Naive thymus-derived CD4-positive, alpha-beta T cell (primary cell): ENCODE measurements around the gene TRIM61. TPM values are rescaled to one million over a fixed set of nuclear protein-coding genes. Genes with fewer than 3 reads are reported as not detected.
"Not testable (repeated sequence)": the region's sequence is repeated elsewhere in the genome, so short reads cannot be mapped to it uniquely, and the experiment has no call there.

Experiments
- ATAC-seq: fragments of 150-1000 bp; cut with Tn5 transposase; 2 replicates; pipeline ENCODE4 v1.10.0; 2021; ENCODE audit warnings: mild to moderate bottlenecking, moderate library complexity
- CTCF ChIA-PET: fragments of 350-600 bp; sonication (Branson Sonifier 250); formaldehyde crosslinking; loops from one replicate; lab custom pipeline; 2021; ENCODE audit warnings: antibody characterized with exemption; lab: Charles Lee
- POLR2A ChIA-PET: fragments of 350-600 bp; sonication (Branson Sonifier 250); formaldehyde crosslinking; loops from one replicate; lab custom pipeline; 2021; ENCODE audit warnings: antibody characterized with exemption, inconsistent platforms; lab: Charles Lee
- DNase-seq, 9 donors: peaks; one replicate each; pipeline versions ENCODE4 v3.0.0 to v3.0.0-alpha.2; 2020 to 2022; ENCODE audit warnings: mixed read lengths in 1 of 9
- H3K27ac ChIP-seq: one replicate; pipeline ENCODE4 v1.7.0; 2013; ENCODE audit warnings: mild to moderate bottlenecking, low read depth, low read length, moderate library complexity
- H3K27me3 ChIP-seq, 2 donors: one replicate each; pipeline ENCODE4 v1.7.0; 2013; ENCODE audit warnings: low read length in 2 of 2, mild to moderate bottlenecking in 2 of 2, moderate library complexity in 2 of 2; ENCODE audit not compliant: control insufficient read depth in 2 of 2, insufficient read depth in 2 of 2
- H3K36me3 ChIP-seq, 3 experiments: 1 replicate in 2 of 3; 2 replicates in 1 of 3; pipeline ENCODE4 v1.7.0; 2013; ENCODE audit warnings: low read length in 3 of 3, mild to moderate bottlenecking in 3 of 3, moderate library complexity in 1 of 3; ENCODE audit not compliant: insufficient read depth in 3 of 3, control insufficient read depth in 2 of 3
- H3K4me1 ChIP-seq, 2 donors: one replicate each; pipeline ENCODE4 v1.7.0; 2013; ENCODE audit warnings: low read length in 2 of 2, mild to moderate bottlenecking in 2 of 2, moderate library complexity in 1 of 2; ENCODE audit not compliant: control insufficient read depth in 2 of 2, insufficient read depth in 2 of 2
- H3K4me3 ChIP-seq: 2 replicates; pipeline ENCODE4 v1.7.0; 2013; ENCODE audit warnings: mild to moderate bottlenecking, low read length
- H3K9me3 ChIP-seq, 3 experiments: 1 replicate in 2 of 3; 2 replicates in 1 of 3; pipeline ENCODE4 v1.7.0; 2013; ENCODE audit warnings: low read length in 3 of 3; ENCODE audit not compliant: control insufficient read depth in 2 of 3
- H3K27ac Mint-ChIP-seq, 9 donors: one replicate each; pipeline ENCODE4 v1.8.0; 2020 to 2022; ENCODE audit warnings: mixed read lengths in 9 of 9, mild to moderate bottlenecking in 8 of 9, moderate library complexity in 5 of 9, inconsistent platforms in 2 of 9
- H3K27me3 Mint-ChIP-seq, 5 donors: one replicate each; pipeline ENCODE4 v1.8.0; 2021 to 2022; ENCODE audit warnings: mixed read lengths in 5 of 5, mild to moderate bottlenecking in 1 of 5
- H3K36me3 Mint-ChIP-seq, 5 donors: one replicate each; pipeline ENCODE4 v1.8.0; 2020 to 2022; ENCODE audit warnings: mixed read lengths in 5 of 5, mild to moderate bottlenecking in 3 of 5, inconsistent platforms in 1 of 5
- H3K4me1 Mint-ChIP-seq, 7 donors: one replicate each; pipeline ENCODE4 v1.8.0; 2020 to 2022; ENCODE audit warnings: mixed read lengths in 7 of 7, mild to moderate bottlenecking in 3 of 7, inconsistent platforms in 1 of 7
- H3K4me3 Mint-ChIP-seq, 10 donors: one replicate each; pipeline ENCODE4 v1.8.0; 2020 to 2022; ENCODE audit warnings: mild to moderate bottlenecking in 10 of 10, mixed read lengths in 10 of 10, moderate library complexity in 6 of 10, inconsistent platforms in 2 of 10
- H3K9me3 Mint-ChIP-seq, 11 donors: one replicate each; pipeline ENCODE4 v1.8.0; 2020 to 2022; ENCODE audit warnings: mixed read lengths in 11 of 11, mild to moderate bottlenecking in 4 of 11, inconsistent platforms in 1 of 11, moderate library complexity in 1 of 11
- intact Hi-C, 2 donors: fragments of 100-400 bp; cut with micrococcal nuclease; formaldehyde crosslinking; loops; one replicate each; pipeline ENCODE4 v1.15.1; 2023
- polyA plus RNA-seq, 2 donors: library from polyadenylated mRNA; unstranded; fragments of 300-500 nt; fragmentation: Illumina TruSeq; gene quantifications; one replicate each; pipeline ENCODE4 v1.2.3, GENCODE V29; 2021
- total RNA-seq, 6 experiments: library from RNA in 5 of 6; stranded (reverse) in 5 of 6; gene quantifications; 1 replicate in 5 of 6; 2 replicates in 1 of 6; pipeline ENCODE4 v1.2.3 and lab custom pipeline; 2021 to 2026

Gene TRIM61
- total and polyA plus RNA-seq, 7 experiments from 2014 or later = 0.34 to 4.0 (median 1.1) TPM

DNA sequence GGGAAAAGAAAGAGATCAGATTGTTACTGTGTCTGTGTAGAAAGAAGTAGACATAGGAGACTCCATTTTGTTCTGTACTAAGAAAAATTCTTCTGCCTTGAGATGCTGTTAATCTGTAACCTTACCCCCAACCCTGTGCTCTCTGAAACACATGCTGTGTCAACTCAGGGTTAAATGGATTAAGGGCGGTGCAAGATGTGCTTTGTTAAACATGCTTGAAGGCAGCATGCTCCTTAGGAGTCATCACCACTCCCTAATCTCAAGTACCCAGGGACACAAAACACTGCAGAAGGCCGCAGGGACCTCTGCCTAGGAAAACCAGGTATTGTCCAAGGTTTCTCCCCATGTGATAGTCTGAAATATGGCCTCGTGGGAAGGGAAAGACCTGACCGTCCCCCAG lies 24.5 kb upstream of the TRIM61 start:
- ATAC-seq, H3K27me3 ChIP-seq, H3K9me3 ChIP-seq, H3K36me3 ChIP-seq, H3K4me1 Mint-ChIP-seq, H3K36me3 Mint-ChIP-seq, DNase-seq, H3K4me1 ChIP-seq, H3K4me3 ChIP-seq, H3K4me3 Mint-ChIP-seq, H3K27ac ChIP-seq, H3K27ac Mint-ChIP-seq, H3K9me3 Mint-ChIP-seq, POLR2A ChIA-PET, CTCF ChIA-PET: not testable (repeated sequence)
- intact Hi-C loops = loop anchor here in 1 of 2 donors (2.0 kb wide), 1 partner anchor 223 kb away; no protein-coding TSS in a partner anchor
- H3K27me3 Mint-ChIP-seq = peaks cover 18 to 23% (median 19%) of the 10 kb centered on the region in 5 donors

GRCh38 chr4:164998526-164999080 lies 21.1 kb upstream of the TRIM61 start:
- H3K4me1 Mint-ChIP-seq, H3K27me3 ChIP-seq, H3K9me3 ChIP-seq, ATAC-seq, H3K27ac ChIP-seq, H3K4me3 Mint-ChIP-seq, H3K4me3 ChIP-seq, DNase-seq, POLR2A ChIA-PET, H3K36me3 ChIP-seq, H3K36me3 Mint-ChIP-seq, H3K4me1 ChIP-seq, H3K27ac Mint-ChIP-seq, H3K9me3 Mint-ChIP-seq, CTCF ChIA-PET: not testable (repeated sequence)
- H3K27me3 Mint-ChIP-seq = peaks cover 12 to 25% (median 22%) of the 10 kb centered on the region in 5 donors
- intact Hi-C loops = loop anchor here in 1 of 2 donors (5.0 kb wide), 1 partner anchor 221 kb away; no protein-coding TSS in a partner anchor

DNA sequence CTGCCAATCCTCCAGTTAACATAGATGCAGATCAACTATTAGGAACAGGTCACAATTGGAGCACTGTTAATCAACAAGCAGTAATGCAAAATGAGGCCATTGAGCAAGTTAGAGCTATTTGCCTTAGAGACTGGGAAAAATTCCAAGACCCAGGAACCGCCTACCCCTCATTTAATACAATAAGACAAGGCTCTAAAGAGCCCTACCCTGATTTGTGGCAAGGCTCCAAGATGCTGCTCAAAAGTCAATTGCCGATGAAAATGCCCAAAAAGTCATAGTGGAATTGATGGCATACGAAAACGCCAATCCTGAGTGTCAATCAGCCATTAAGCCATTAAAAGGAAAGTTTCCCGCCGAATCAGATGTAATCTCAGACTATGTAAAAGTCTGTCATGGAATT lies 20.5 kb upstream of the TRIM61 start:
- Mint-ChIP-seq H3K9me3 (no peaks in the 10 kb centered on the region), H3K36me3 (no peaks in the 10 kb centered on the region), H3K4me3 (no peak overlapping the region), H3K27me3 (peaks cover 12 to 25% (median 22%) of the 10 kb centered on the region in 5 donors), H3K27ac (no peak overlapping the region), H3K4me1 (no peaks in the 10 kb centered on the region)
- Histone ChIP-seq H3K4me1 (no peaks in the 10 kb centered on the region), H3K36me3 (no peaks in the 10 kb centered on the region), H3K4me3 (no peak overlapping the region), H3K27me3 (no peaks in the 10 kb centered on the region), H3K9me3 (no peaks in the 10 kb centered on the region), H3K27ac (no peak overlapping the region)
- no peak for ATAC-seq
- intact Hi-C loops = loop anchor here in 1 of 2 donors (5.0 kb wide), 1 partner anchor 221 kb away; no protein-coding TSS in a partner anchor
- ChIA-PET POLR2A (no interaction called here), CTCF (no interaction called here)
- no peak for DNase-seq

- Histone ChIP-seq H3K27ac (no peak overlapping the region), H3K9me3 (no peaks in the 10 kb centered on the region), H3K36me3 (no peaks in the 10 kb centered on the region), H3K27me3 (no peaks in the 10 kb centered on the region), H3K4me1 (no peaks in the 10 kb centered on the region), H3K4me3 (no peak overlapping the region)
- H3K9me3 Mint-ChIP-seq = no peaks in the 10 kb centered on the region
- H3K4me1 Mint-ChIP-seq = no peaks in the 10 kb centered on the region
- H3K27ac Mint-ChIP-seq = no peak overlapping the region
- ChIA-PET CTCF (no interaction called here), POLR2A (no interaction called here)
- H3K36me3 Mint-ChIP-seq = no peaks in the 10 kb centered on the region
- peaks cover 12 to 25% (median 22%) of the 10 kb centered on the region in 5 donors for H3K27me3 Mint-ChIP-seq
- no peak for ATAC-seq
- intact Hi-C loops = loop anchor here in 1 of 2 donors (5.0 kb wide), 1 partner anchor 220 kb away; no protein-coding TSS in a partner anchor
- no peak for DNase-seq
- H3K4me3 Mint-ChIP-seq = no peak overlapping the region
These were observed 19.9 kb upstream of the TRIM61 start for GRCh38 chr4:164997324-164997723.

GRCh38 chr4:164996123-164996522 lies 18.7 kb upstream of the TRIM61 start:
- peaks cover 23 to 27% (median 24%) of the 10 kb centered on the region in 5 donors for H3K27me3 Mint-ChIP-seq
- H3K9me3 ChIP-seq, H3K4me3 ChIP-seq, H3K27me3 ChIP-seq, H3K4me1 Mint-ChIP-seq, H3K4me3 Mint-ChIP-seq, ATAC-seq, DNase-seq, H3K36me3 Mint-ChIP-seq, H3K9me3 Mint-ChIP-seq, POLR2A ChIA-PET, H3K4me1 ChIP-seq, H3K36me3 ChIP-seq, H3K27ac ChIP-seq, CTCF ChIA-PET, H3K27ac Mint-ChIP-seq: not testable (repeated sequence)
- intact Hi-C loops = loop anchor here in 1 of 2 donors (5.0 kb wide), 1 partner anchor 219 kb away; no protein-coding TSS in a partner anchor

- ATAC-seq, H3K27me3 ChIP-seq, CTCF ChIA-PET, H3K4me3 ChIP-seq, H3K27ac ChIP-seq, H3K36me3 Mint-ChIP-seq, H3K9me3 Mint-ChIP-seq, H3K4me1 Mint-ChIP-seq, H3K27ac Mint-ChIP-seq, POLR2A ChIA-PET, DNase-seq, H3K4me3 Mint-ChIP-seq, H3K36me3 ChIP-seq, intact Hi-C loops, H3K9me3 ChIP-seq, H3K4me1 ChIP-seq: not testable (repeated sequence)
- H3K27me3 Mint-ChIP-seq = peaks cover 3 to 16% (median 6%) of the 10 kb centered on the region in 5 donors
These were observed 13.3 kb upstream of the TRIM61 start for GRCh38 chr4:164990786-164991185.

- Mint-ChIP-seq H3K9me3 (peaks cover 0 to 4% (median 0%) of the 10 kb centered on the region in 11 donors), H3K27ac (no peak overlapping the region), H3K27me3 (peaks cover 3 to 16% (median 6%) of the 10 kb centered on the region in 5 donors), H3K4me3 (no peak overlapping the region), H3K36me3 (no peaks in the 10 kb centered on the region), H3K4me1 (no peaks in the 10 kb centered on the region)
- intact Hi-C loops = no loop called here
- Histone ChIP-seq H3K4me3 (no peak overlapping the region), H3K27ac (no peak overlapping the region), H3K9me3 (no peaks in the 10 kb centered on the region), H3K4me1 (no peaks in the 10 kb centered on the region), H3K36me3 (no peaks in the 10 kb centered on the region), H3K27me3 (no peaks in the 10 kb centered on the region)
- no peak for DNase-seq
- no peak for ATAC-seq
- ChIA-PET POLR2A (no interaction called here), CTCF (no interaction called here)
These were observed 12.0 kb upstream of the TRIM61 start for GRCh38 chr4:164989471-164989870.
